Measurements from ENCODE around the gene MARVELD1. TPM values are rescaled to one million over a fixed set of nuclear protein-coding genes. Genes with fewer than 3 reads are reported as not detected.

Gene MARVELD1
- total and polyA plus RNA-seq, 2 of the 13 experiments (the other 11 are each of a cell fraction or from before 2014, with no cell fraction given): not detected

DNA sequence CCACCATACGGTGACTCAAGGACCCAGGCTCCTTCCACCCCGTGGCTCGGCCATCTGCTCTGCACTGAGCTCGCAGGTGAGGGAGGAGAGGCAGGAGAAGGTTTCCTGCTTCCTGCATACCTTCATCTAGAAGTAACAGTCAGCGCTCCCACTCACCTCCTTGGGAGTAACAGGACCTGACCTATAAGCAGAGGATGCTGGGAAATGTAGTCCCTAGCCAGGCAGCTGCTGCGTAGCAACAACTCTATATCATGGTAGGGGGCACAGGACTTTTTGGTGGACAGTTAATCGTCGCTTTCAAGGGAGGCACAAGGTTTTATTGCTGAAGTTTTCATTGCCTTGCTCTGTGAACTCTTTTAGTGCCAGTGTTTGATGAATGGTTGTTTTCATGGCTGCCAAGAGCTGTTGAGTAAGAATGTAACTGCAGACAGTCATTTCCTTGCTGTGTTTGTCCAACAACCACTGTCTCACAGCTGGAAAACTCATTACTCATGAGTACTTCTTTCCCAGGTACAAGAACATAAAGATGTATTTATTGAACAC is 13.2 kb downstream of the MARVELD1 start (continued):
- TF ChIP-seq, protein P1, sequence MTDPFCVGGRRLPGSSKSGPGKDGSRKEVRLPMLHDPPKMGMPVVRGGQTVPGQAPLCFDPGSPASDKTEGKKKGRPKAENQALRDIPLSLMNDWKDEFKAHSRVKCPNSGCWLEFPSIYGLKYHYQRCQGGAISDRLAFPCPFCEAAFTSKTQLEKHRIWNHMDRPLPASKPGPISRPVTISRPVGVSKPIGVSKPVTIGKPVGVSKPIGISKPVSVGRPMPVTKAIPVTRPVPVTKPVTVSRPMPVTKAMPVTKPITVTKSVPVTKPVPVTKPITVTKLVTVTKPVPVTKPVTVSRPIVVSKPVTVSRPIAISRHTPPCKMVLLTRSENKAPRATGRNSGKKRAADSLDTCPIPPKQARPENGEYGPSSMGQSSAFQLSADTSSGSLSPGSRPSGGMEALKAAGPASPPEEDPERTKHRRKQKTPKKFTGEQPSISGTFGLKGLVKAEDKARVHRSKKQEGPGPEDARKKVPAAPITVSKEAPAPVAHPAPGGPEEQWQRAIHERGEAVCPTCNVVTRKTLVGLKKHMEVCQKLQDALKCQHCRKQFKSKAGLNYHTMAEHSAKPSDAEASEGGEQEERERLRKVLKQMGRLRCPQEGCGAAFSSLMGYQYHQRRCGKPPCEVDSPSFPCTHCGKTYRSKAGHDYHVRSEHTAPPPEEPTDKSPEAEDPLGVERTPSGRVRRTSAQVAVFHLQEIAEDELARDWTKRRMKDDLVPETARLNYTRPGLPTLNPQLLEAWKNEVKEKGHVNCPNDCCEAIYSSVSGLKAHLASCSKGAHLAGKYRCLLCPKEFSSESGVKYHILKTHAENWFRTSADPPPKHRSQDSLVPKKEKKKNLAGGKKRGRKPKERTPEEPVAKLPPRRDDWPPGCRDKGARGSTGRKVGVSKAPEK (CRISPR knock-in tag; IDR thresholded peaks at IDR 0.05; ENCODE audit: borderline replicate concordance): no peak
- no peak for TF ChIP-seq ZNF33B (CRISPR knock-in tag; IDR thresholded peaks at IDR 0.05)
- TF ChIP-seq ZBTB39 (CRISPR knock-in tag; IDR thresholded peaks at IDR 0.05): peak; percentile 48; the same call in 1 of the 2 replicates
- TF ChIP-seq ZKSCAN5 (CRISPR knock-in tag; IDR thresholded peaks at IDR 0.05): peak; percentile 87
- TF ChIP-seq SATB2 (CRISPR knock-in tag; IDR thresholded peaks at IDR 0.05): no peak
- TF ChIP-seq, protein P2, sequence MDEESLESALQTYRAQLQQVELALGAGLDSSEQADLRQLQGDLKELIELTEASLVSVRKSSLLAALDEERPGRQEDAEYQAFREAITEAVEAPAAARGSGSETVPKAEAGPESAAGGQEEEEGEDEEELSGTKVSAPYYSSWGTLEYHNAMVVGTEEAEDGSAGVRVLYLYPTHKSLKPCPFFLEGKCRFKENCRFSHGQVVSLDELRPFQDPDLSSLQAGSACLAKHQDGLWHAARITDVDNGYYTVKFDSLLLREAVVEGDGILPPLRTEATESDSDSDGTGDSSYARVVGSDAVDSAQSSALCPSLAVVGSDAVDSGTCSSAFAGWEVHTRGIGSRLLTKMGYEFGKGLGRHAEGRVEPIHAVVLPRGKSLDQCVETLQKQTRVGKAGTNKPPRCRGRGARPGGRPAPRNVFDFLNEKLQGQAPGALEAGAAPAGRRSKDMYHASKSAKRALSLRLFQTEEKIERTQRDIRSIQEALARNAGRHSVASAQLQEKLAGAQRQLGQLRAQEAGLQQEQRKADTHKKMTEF (CRISPR knock-in tag; IDR thresholded peaks at IDR 0.05): 0 out of 2 replicates have a peak, but pooled peaks have one; percentile 17
- peak; percentile 91 for TF ChIP-seq ZNF143 (CRISPR knock-in tag; IDR thresholded peaks at IDR 0.05)
- peak; percentile 94 for TF ChIP-seq NR2C2 (CRISPR knock-in tag; IDR thresholded peaks at IDR 0.05; ENCODE audit: borderline replicate concordance)
- peak; percentile 59 for TF ChIP-seq CEBPG (CRISPR knock-in tag; IDR thresholded peaks at IDR 0.05)
- TF ChIP-seq HDAC1 (CRISPR knock-in tag; IDR thresholded peaks at IDR 0.05): no peak
- 0 out of 2 replicates have a peak, but pooled peaks have one; percentile 8 for TF ChIP-seq GATAD2A (CRISPR knock-in tag; IDR thresholded peaks at IDR 0.05)
- no peak for TF ChIP-seq CREB1 (IDR thresholded peaks at IDR 0.05)
- TF ChIP-seq CREB1 (CRISPR knock-in tag; IDR thresholded peaks at IDR 0.05): 0 out of 2 replicates have a peak, but pooled peaks have one; percentile 42
- TF ChIP-seq ZNF34 (CRISPR knock-in tag; IDR thresholded peaks at IDR 0.05; ENCODE audit: borderline replicate concordance): no peak
- TF ChIP-seq FOXP1 (IDR thresholded peaks at IDR 0.05): no peak
- 0 out of 2 replicates have a peak, but pooled peaks have one; percentile 4 for TF ChIP-seq FOXP1 (CRISPR knock-in tag; IDR thresholded peaks at IDR 0.05)
- TF ChIP-seq GABPB1 (CRISPR knock-in tag; IDR thresholded peaks at IDR 0.05): peak; percentile 48; the same call in 1 of the 2 replicates
- no peak for TF ChIP-seq ATF7-NPFF (CRISPR knock-in tag; IDR thresholded peaks at IDR 0.05; ENCODE audit: low read depth)
- 0 out of 2 replicates have a peak, but pooled peaks have one; percentile 39 for TF ChIP-seq SIX4 (CRISPR knock-in tag; IDR thresholded peaks at IDR 0.05)
- 0 out of 2 replicates have a peak, but pooled peaks have one; percentile 25 for TF ChIP-seq ZNF792 (CRISPR knock-in tag; IDR thresholded peaks at IDR 0.05)
- peak in 1 of 2 experiments; percentile 23; a peak in 1 of 4 replicates for TF ChIP-seq EP300 (IDR thresholded peaks at IDR 0.05; ENCODE audit: low read depth in 2 of 2, low read length in 2 of 2)
- TF ChIP-seq EP300 (CRISPR knock-in tag; IDR thresholded peaks at IDR 0.05; ENCODE audit: borderline replicate concordance): peak; percentile 19; the same call in 1 of the 2 replicates
- TF ChIP-seq ZNF850 (CRISPR knock-in tag; conservative IDR thresholded peaks at IDR 0.05): no peak
- peak; percentile 53; the same call in 1 of the 2 replicates for TF ChIP-seq ELF3 (CRISPR knock-in tag; IDR thresholded peaks at IDR 0.05)
- TF ChIP-seq, protein P3, sequence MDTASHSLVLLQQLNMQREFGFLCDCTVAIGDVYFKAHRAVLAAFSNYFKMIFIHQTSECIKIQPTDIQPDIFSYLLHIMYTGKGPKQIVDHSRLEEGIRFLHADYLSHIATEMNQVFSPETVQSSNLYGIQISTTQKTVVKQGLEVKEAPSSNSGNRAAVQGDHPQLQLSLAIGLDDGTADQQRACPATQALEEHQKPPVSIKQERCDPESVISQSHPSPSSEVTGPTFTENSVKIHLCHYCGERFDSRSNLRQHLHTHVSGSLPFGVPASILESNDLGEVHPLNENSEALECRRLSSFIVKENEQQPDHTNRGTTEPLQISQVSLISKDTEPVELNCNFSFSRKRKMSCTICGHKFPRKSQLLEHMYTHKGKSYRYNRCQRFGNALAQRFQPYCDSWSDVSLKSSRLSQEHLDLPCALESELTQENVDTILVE (CRISPR knock-in tag; IDR thresholded peaks at IDR 0.05): no peak
- 0 out of 2 replicates have a peak, but pooled peaks have one; percentile 34 for TF ChIP-seq SAP130 (CRISPR knock-in tag; IDR thresholded peaks at IDR 0.05; ENCODE audit: low read depth)

All from HepG2 (cell line).